HCT116 (cell line): ENCODE results near the gene LRP1. TPM values are rescaled to one million over a fixed set of nuclear protein-coding genes. Genes with fewer than 3 reads are reported as not detected.

Experiments
- ATAC-seq: fragments of 200-7000 bp; cut with Tn5 transposase; 2 replicates; pipeline ENCODE4 v1.9.1; 2020; ENCODE audit warnings: mild to moderate bottlenecking, moderate library complexity
- BruUV-seq: library from RNA; stranded (reverse); fragments of 400-500 nt; replicated peaks from 2 replicates; lab custom pipeline; 2021; lab: Mats Ljungman, UMichigan
- CTCF ChIA-PET: fragments of 300-600 bp; sonication (Branson Sonifier 250); formaldehyde crosslinking; loops from one replicate; lab custom pipeline; 2021; ENCODE audit warnings: antibody characterized with exemption; lab: Charles Lee
- POLR2A ChIA-PET: fragments of 300-600, 350-600 bp; sonication (Branson Sonifier 250); formaldehyde crosslinking; loops from one replicate; lab custom pipeline; 2021; ENCODE audit warnings: antibody characterized with exemption; lab: Charles Lee
- RAD21 ChIA-PET, 2 experiments: fragments of 300-600 bp; sonication (Branson Sonifier 250); formaldehyde crosslinking; loops; one replicate each; lab custom pipeline; 2023; ENCODE audit warnings: low total read pairs in 2 of 2; ENCODE audit not compliant: uncharacterized antibody in 2 of 2, unreplicated experiment in 2 of 2, low non-redundant PET in 1 of 2; lab: Charles Lee
- DNase-seq: peaks from one replicate; pipeline ENCODE4 v3.0.0-alpha.2; 2010; ENCODE audit warnings: low read depth, low spot score
- H2AFZ ChIP-seq: fragments of 200-600 bp; shearing (Covaris generic), sonication (generic); 2 replicates; pipeline ENCODE4 v1.6.1; 2017; ENCODE audit warnings: low read depth, mixed run types, mixed read lengths, antibody characterized with exemption, low read length; ENCODE audit not compliant: poor library complexity, severe bottlenecking
- H3K27ac ChIP-seq: 2 replicates; pipeline ENCODE4 v1.5.1; 2012; ENCODE audit warnings: low read depth, low read length
- H3K27me3 ChIP-seq: fragments of 200-600 bp; sonication (generic); 2 replicates; pipeline ENCODE4 v1.6.1; 2016; ENCODE audit warnings: mixed run types, low read length, mixed read lengths; ENCODE audit not compliant: insufficient read depth
- H3K36me3 ChIP-seq, 2 experiments: fragments of 200-500 bp in 1 of 2; fragments of 200-600 bp in 1 of 2; sonication (Bioruptor generic) in 1 of 2; sonication (generic) in 1 of 2; 2 replicates each; pipeline versions ENCODE4 v1.5.1 to v1.6.1; 2014 to 2016; ENCODE audit warnings: low read length in 2 of 2, inconsistent platforms in 1 of 2, mixed read lengths in 1 of 2, mixed run types in 1 of 2; ENCODE audit not compliant: insufficient read depth in 2 of 2, control insufficient read depth in 1 of 2
- H3K4me1 ChIP-seq, 2 experiments: fragments of 200-600 bp in 1 of 2; sonication (generic) in 1 of 2; 2 replicates each; pipeline versions ENCODE4 v1.5.1 to v1.6.1; 2012 to 2017; ENCODE audit warnings: low read length in 2 of 2, inconsistent platforms in 1 of 2, mild to moderate bottlenecking in 1 of 2, mixed read lengths in 1 of 2, mixed run types in 1 of 2, moderate library complexity in 1 of 2; ENCODE audit not compliant: insufficient read depth in 2 of 2, control insufficient read depth in 1 of 2
- H3K4me2 ChIP-seq: fragments of 200-600 bp; sonication (generic); 2 replicates; pipeline ENCODE4 v1.6.1; 2017; ENCODE audit warnings: mixed run types, low read length, mixed read lengths
- H3K4me3 ChIP-seq, 2 experiments: fragments of 200-600 bp in 1 of 2; sonication (generic) in 1 of 2; replicated peaks in 1 of 2; 2 replicates each; pipeline ENCODE4 v1.5.1; 2011 to 2016; ENCODE audit warnings: low read length in 2 of 2, control low read depth in 1 of 2, low read depth in 1 of 2, mild to moderate bottlenecking in 1 of 2, mixed read lengths in 1 of 2, mixed run types in 1 of 2
- H3K79me2 ChIP-seq: fragments of 200-600 bp; sonication (generic); 2 replicates; pipeline ENCODE4 v1.6.1; 2017; ENCODE audit warnings: mild to moderate bottlenecking, mixed run types, low read length, moderate library complexity, mixed read lengths; ENCODE audit not compliant: insufficient read depth
- H3K9ac ChIP-seq: fragments of 200-600 bp; sonication (generic); 2 replicates; pipeline ENCODE4 v1.6.1; 2016; ENCODE audit warnings: low read length, mixed read lengths
- H3K9me2 ChIP-seq: fragments of 200-600 bp; sonication (generic), shearing (Covaris generic); 2 replicates; pipeline ENCODE4 v1.6.1; 2017; ENCODE audit warnings: mixed run types, mild to moderate bottlenecking, moderate library complexity; ENCODE audit not compliant: insufficient read depth
- H3K9me3 ChIP-seq, 2 experiments: fragments of 200-500 bp in 1 of 2; fragments of 200-600 bp in 1 of 2; sonication (Bioruptor generic) in 1 of 2; sonication (generic) in 1 of 2; 2 replicates each; pipeline ENCODE4 v1.6.1; 2014 to 2017; ENCODE audit warnings: low read length in 2 of 2, mixed read lengths in 2 of 2, inconsistent platforms in 1 of 2, low read depth in 1 of 2, mild to moderate bottlenecking in 1 of 2, mixed run types in 1 of 2, moderate library complexity in 1 of 2; ENCODE audit not compliant: control insufficient read depth in 1 of 2, insufficient read depth in 1 of 2
- H4K20me1 ChIP-seq: fragments of 200-600 bp; sonication (generic), shearing (Covaris generic); 2 replicates; pipeline ENCODE4 v1.6.1; 2017; ENCODE audit warnings: mixed run types, mild to moderate bottlenecking, moderate library complexity; ENCODE audit not compliant: insufficient read depth
- ATF3 ChIP-seq: IDR thresholded peaks from 2 replicates; pipeline ENCODE4 v1.6.1; 2012
- CBX3 ChIP-seq: IDR thresholded peaks from 2 replicates; pipeline ENCODE4 v1.6.1; 2012; ENCODE audit warnings: low read depth
- CEBPB ChIP-seq: IDR thresholded peaks from 2 replicates; pipeline ENCODE4 v1.6.1; 2012; ENCODE audit warnings: low read depth
- ELF1 ChIP-seq: IDR thresholded peaks from 2 replicates; pipeline ENCODE4 v1.6.1; 2012; ENCODE audit warnings: low read depth, borderline replicate concordance
- EZH2 ChIP-seq: fragments of 200-600 bp; sonication (generic); IDR thresholded peaks from 2 replicates; pipeline ENCODE4 v1.6.1; 2017; ENCODE audit warnings: antibody characterized with exemption, mixed run types
- EZH2phosphoT487 ChIP-seq: fragments of 200-600 bp; IDR thresholded peaks from 2 replicates; pipeline ENCODE4 v1.6.1; 2018; ENCODE audit warnings: antibody characterized with exemption, borderline replicate concordance
- FOSL1 ChIP-seq: IDR thresholded peaks from 2 replicates; pipeline ENCODE4 v1.6.1; 2012; ENCODE audit warnings: low read depth
- MAX ChIP-seq: IDR thresholded peaks from 2 replicates; pipeline ENCODE4 v1.6.1; 2012
- RAD21 ChIP-seq: IDR thresholded peaks from 2 replicates; pipeline ENCODE4 v1.6.1; 2012; ENCODE audit warnings: low read depth, mild to moderate bottlenecking
- SIN3A ChIP-seq: IDR thresholded peaks from 2 replicates; pipeline ENCODE4 v1.6.1; 2012; ENCODE audit warnings: low read depth
- TCF7L2 ChIP-seq: IDR thresholded peaks from 2 replicates; pipeline ENCODE4 v1.7.0; 2011; ENCODE audit warnings: borderline replicate concordance, inconsistent platforms; ENCODE audit not compliant: insufficient read depth, insufficient read length; ENCODE audit errors: extremely low read depth
- YY1 ChIP-seq: IDR thresholded peaks from 2 replicates; pipeline ENCODE4 v1.6.1; 2011; ENCODE audit warnings: low read length, low read depth, moderate library complexity, mild to moderate bottlenecking; ENCODE audit not compliant: insufficient replicate concordance; ENCODE audit errors: extremely low read depth
- ZNF274 ChIP-seq: fragments of 200-500 bp; sonication (Bioruptor generic); IDR thresholded peaks from 2 replicates; pipeline ENCODE4 v1.6.1; 2014; ENCODE audit warnings: mild to moderate bottlenecking, low read depth, low read length, inconsistent platforms
- intact Hi-C: fragments of 100-400 bp; cut with micrococcal nuclease; formaldehyde crosslinking; loops from 2 replicates; pipeline ENCODE4 v1.10.0; 2022
- total RNA-seq: library from RNA; stranded (reverse); gene quantifications from one replicate; pipeline ENCODE4 v1.2.1, GENCODE V29; 2021; ENCODE audit not compliant: unreplicated experiment

LRP1 gene
- total RNA-seq, 1 experiment from 2014 or later, result 12.0 TPM

GRCh38 chr12:57168058-57168457 is 39.8 kb downstream of the LRP1 start:
- ATAC-seq, result no peak
- Histone ChIP-seq H3K4me2 (no peak overlapping the region), H3K27ac (no peak overlapping the region), H3K36me3 (no peaks in the 10 kb centered on the region), H4K20me1 (no peaks in the 10 kb centered on the region), H2AFZ (no peak overlapping the region), H3K9me3 (no peaks in the 10 kb centered on the region), H3K9me2 (no peaks in the 10 kb centered on the region), H3K79me2 (no peaks in the 10 kb centered on the region), H3K27me3 (no peaks in the 10 kb centered on the region), H3K9ac (no peak overlapping the region), H3K4me3 (no peak overlapping the region), H3K4me1 (peaks cover 14 to 31% of the 10 kb centered on the region in 2 experiments)
- DNase-seq, result no peak
- no peak for TF ChIP-seq ATF3
- no peak for TF ChIP-seq YY1
- no peak for TF ChIP-seq MAX
- no peak for TF ChIP-seq SIN3A
- TF ChIP-seq RAD21, result no peak
- no peak for TF ChIP-seq TCF7L2
- TF ChIP-seq ELF1, result no peak
- no peak for TF ChIP-seq EZH2phosphoT487
- RAD21 ChIA-PET, result no interaction called here
- POLR2A ChIA-PET, result no interaction called here
- CTCF ChIA-PET, result no interaction called here
- no TSS peak for BruUV-seq
- intact Hi-C loops, result no loop called here

GRCh38 chr12:57169046-57169795 is 40.9 kb downstream of the LRP1 start:
- H2AFZ ChIP-seq, result no peak overlapping the region
- H3K4me3 ChIP-seq, result no peak overlapping the region
- ATAC-seq (no peak), DNase-seq (no peak)
- POLR2A ChIA-PET, result no interaction called here
- no peaks in the 10 kb centered on the region for H3K9me3 ChIP-seq
- no peak overlapping the region for H3K27ac ChIP-seq
- H3K9ac ChIP-seq, result no peak overlapping the region
- no peaks in the 10 kb centered on the region for H3K36me3 ChIP-seq
- intact Hi-C loops, result no loop called here
- no TSS peak for BruUV-seq
- TF ChIP-seq EZH2, result no peak
- no peak for TF ChIP-seq MAX
- no peak for TF ChIP-seq ZNF274
- no peak for TF ChIP-seq ATF3
- TF ChIP-seq FOSL1, result no peak
- TF ChIP-seq CEBPB, result no peak
- no peak for TF ChIP-seq CBX3
- no peak for TF ChIP-seq RAD21
- TF ChIP-seq, all 23 proteins: peak for 0
- RAD21 ChIA-PET, result no interaction called here
- H3K79me2 ChIP-seq, result no peaks in the 10 kb centered on the region
- no peak overlapping the region for H3K4me2 ChIP-seq
- H4K20me1 ChIP-seq, result no peaks in the 10 kb centered on the region
- no peaks in the 10 kb centered on the region for H3K27me3 ChIP-seq
- CTCF ChIA-PET, result interaction anchor here (1.1 to 1.3 kb wide), 3 partner anchors 14 to 57 kb away, joined by 3 to 5 read pairs (median 4); partner anchors contain the start of gene LRP1
- H3K4me1 ChIP-seq, result peaks cover 14 to 31% of the 10 kb centered on the region in 2 experiments
- no peaks in the 10 kb centered on the region for H3K9me2 ChIP-seq
